ENCODE results near the gene TBC1D3B.
"Not testable (repeated sequence)": the region's sequence is repeated elsewhere in the genome, so short reads cannot be mapped to it uniquely, and the experiment has no call there.

The TBC1D3B gene

GRCh38 chr17:36131931-36132330 is 44.5 kb downstream of the TBC1D3B start:
- no peak for DNase-seq (ENCODE audit: low spot score in 2 of 2)
- H3K4me1 Mint-ChIP-seq, result peaks cover 45% of the 10 kb centered on the region
- no peak overlapping the region for H3K4me3 Mint-ChIP-seq
- H3K36me3 Mint-ChIP-seq, result peaks cover 73% of the 10 kb centered on the region
- no peak for ATAC-seq
- H3K27ac Mint-ChIP-seq, result no peak overlapping the region
- no peaks in the 10 kb centered on the region for H3K9me3 Mint-ChIP-seq

DNA sequence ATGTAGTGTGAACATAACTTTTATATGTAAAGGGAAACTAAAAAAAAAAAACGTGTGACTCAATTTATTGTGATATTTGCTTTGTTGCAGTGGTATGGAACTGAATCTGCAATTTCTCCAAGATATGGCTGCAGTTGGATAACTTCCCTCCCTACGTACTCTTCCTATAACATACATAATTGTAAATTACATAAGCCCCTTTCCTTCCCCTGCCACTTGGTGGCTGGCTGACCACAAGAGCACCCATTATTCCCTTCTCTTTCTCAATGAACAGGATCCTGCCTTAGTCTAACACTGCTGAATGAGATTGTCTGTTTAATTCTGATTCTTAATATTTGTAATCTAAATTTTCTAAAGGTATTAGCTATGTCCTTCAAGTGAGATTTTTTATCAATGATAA is 45.0 kb downstream of the TBC1D3B start:
- Mint-ChIP-seq H3K27ac (no peak overlapping the region), H3K9me3 (no peaks in the 10 kb centered on the region), H3K36me3 (peaks cover 78% of the 10 kb centered on the region), H3K4me3 (no peak overlapping the region), H3K4me1 (peaks cover 46% of the 10 kb centered on the region)
- DNase-seq (ENCODE audit: low spot score in 2 of 2) (no peak), ATAC-seq (no peak)

DNA sequence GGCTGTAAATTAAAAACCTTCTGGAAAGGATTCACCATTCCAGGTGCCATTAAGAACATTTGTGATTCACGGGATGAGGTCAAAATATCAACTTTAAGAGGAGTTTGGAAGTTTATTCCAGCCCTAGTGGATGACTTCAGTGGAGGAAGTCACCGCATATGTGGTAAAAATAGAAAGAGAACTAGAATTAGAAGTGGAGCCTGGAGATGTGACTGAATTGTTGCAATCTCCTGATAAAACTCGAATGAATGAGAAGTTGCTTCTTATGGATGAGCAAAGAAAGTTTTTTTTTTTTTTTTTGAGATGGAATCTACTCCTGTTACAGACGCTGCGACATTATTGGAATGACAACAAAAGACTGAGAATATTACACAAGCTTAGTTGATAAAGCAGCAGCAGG is 46.1 kb downstream of the TBC1D3B start:
- H3K27ac Mint-ChIP-seq, result no peak overlapping the region
- ATAC-seq, result no peak
- H3K4me3 Mint-ChIP-seq, result no peak overlapping the region
- peaks cover 78% of the 10 kb centered on the region for H3K36me3 Mint-ChIP-seq
- peaks cover 4% of the 10 kb centered on the region for H3K9me3 Mint-ChIP-seq
- DNase-seq (ENCODE audit: low spot score in 2 of 2), result no peak
- peaks cover 41% of the 10 kb centered on the region for H3K4me1 Mint-ChIP-seq

DNA sequence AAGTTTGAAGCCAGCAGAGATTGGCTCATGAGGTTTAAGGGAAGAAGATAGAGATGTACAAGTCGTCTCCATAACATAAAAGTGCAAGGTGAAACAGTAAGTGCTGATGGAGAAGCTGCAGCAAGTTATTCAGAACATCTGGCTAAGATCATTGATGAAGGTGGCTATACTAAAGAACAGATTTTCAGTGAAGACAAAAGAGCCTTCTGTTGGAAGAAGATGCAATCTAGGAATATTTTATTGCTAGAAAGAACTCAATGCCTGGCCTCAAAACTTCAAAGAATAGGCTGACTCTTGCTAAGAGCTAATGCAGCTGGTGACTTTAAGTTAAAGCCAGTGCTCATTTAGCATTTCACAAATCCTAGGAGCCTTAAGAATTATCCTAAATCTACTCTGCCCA is 46.8 kb downstream of the TBC1D3B start:
- Mint-ChIP-seq H3K9me3 (peaks cover 4% of the 10 kb centered on the region), H3K36me3 (peaks cover 79% of the 10 kb centered on the region), H3K4me1 (peaks cover 40% of the 10 kb centered on the region), H3K4me3 (no peak overlapping the region), H3K27ac (no peak overlapping the region)
- DNase-seq (ENCODE audit: low spot score in 2 of 2) (no peak), ATAC-seq (no peak)

DNA sequence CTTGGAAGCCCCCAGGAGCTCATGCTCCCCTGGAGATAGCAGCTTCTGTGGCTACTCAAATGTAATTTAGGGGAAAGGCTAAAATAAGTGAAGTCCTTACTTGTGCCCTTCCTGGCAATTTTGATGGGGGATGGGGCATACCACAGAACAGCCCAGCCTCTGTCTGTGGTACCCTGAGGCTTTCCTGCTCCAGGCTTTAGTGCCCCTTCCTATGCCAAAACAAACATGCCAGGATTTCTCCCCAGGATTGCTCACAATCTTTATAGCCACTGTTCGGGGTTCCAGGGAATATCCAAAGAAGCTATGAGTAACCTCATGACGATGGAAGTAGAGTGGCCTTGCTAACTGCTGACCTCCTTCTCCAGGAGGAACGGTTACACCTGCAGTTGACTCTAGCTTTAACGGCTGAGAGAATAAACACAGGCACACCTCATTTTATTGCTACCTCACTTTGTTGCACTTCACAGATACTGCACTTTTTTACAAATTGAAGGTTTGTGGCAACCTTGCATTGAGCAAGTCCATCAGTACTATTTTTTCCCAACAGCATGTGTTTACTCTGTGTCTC is 47.9 kb downstream of the TBC1D3B start:
- H3K9me3 Mint-ChIP-seq, result peaks cover 4% of the 10 kb centered on the region
- H3K27ac Mint-ChIP-seq, result no peak overlapping the region
- ATAC-seq (no peak), DNase-seq (ENCODE audit: low spot score in 2 of 2) (no peak)
- no peak overlapping the region for H3K4me3 Mint-ChIP-seq
- H3K36me3 Mint-ChIP-seq, result peaks cover 69% of the 10 kb centered on the region
- peaks cover 40% of the 10 kb centered on the region for H3K4me1 Mint-ChIP-seq

DNA sequence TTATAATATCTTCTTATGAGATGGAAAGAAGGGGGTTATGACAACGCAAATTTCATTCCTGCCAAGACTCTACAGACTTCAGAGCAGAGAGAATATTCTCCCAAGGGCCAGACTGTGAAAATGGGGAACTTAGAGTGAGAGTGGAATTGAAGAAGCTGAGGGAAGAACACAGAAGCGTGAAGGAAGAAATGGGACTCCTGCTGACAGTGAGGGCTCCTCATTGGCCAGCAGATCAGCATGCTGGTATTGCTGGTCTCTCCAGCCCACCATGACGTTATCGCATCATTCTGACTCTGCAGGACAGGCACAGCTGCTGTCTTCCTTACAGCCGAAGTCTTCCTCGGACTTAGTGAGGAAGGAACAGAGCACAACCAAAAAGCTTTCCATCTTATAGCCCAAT is 48.5 kb downstream of the TBC1D3B start:
- ATAC-seq (no peak), DNase-seq (ENCODE audit: low spot score in 2 of 2) (no peak)
- peaks cover 69% of the 10 kb centered on the region for H3K36me3 Mint-ChIP-seq
- no peak overlapping the region for H3K4me3 Mint-ChIP-seq
- H3K4me1 Mint-ChIP-seq, result peaks cover 39% of the 10 kb centered on the region
- H3K27ac Mint-ChIP-seq, result peak overlapping the region; percentile 79
- peaks cover 4% of the 10 kb centered on the region for H3K9me3 Mint-ChIP-seq

- Mint-ChIP-seq H3K4me1 (peaks cover 38% of the 10 kb centered on the region), H3K36me3 (peaks cover 74% of the 10 kb centered on the region), H3K4me3 (peak overlapping the region; percentile 23), H3K27ac (peak overlapping the region; percentile 79), H3K9me3 (peaks cover 4% of the 10 kb centered on the region)
- ATAC-seq, result peak; percentile 65
- no peak for DNase-seq (ENCODE audit: low spot score in 2 of 2)
These were observed 49.1 kb downstream of the TBC1D3B start for GRCh38 chr17:36127199-36127893.

DNA sequence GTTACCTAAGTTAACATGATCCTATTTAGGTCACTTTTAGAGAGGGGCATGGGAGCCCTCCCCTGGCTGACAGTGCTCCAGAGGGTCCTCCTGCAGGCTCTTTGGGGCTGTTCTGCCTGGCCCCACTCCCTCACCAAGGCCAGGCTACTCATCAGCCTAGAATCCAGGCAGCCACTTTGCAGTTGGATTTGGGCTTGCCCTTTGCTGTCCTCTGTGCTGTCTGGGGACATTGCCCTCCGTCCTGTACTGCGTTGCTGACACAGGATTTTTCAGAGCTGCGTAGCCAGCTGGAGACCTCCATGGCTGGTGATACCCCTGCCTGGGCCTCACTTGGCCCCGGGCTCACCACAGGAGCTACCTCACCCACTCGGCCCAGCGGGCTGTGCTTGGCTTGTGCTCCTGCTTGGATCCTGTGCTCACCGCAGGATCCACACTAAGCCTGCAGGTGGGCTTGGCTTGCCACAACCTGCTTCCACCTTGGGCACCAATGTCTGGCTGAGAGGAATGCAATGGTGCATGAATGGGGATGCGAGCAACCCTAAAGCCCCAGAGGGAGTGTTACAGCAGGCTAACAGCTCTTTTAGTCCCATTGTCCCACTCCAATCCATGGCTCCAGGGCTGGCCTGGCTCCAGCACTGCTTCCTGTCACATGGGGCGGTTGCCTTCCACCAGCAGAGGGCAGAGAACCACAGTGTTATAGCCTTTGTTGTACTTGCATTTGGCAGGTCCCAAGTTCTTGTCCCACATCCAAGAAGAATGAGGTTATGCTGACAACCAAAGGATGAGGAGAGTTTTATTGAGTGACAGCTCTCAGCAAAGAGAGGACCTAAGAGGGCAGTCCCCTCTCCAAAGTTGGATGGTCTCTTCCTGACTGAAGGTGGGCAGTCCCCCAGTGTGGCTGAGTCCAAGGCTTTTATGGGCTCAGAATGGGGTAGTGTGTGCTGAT is 51.3 kb downstream of the TBC1D3B start:
- no peak for ATAC-seq
- no peak overlapping the region for H3K27ac Mint-ChIP-seq
- H3K4me3 Mint-ChIP-seq, result no peak overlapping the region
- peaks cover 74% of the 10 kb centered on the region for H3K36me3 Mint-ChIP-seq
- peaks cover 4% of the 10 kb centered on the region for H3K9me3 Mint-ChIP-seq
- DNase-seq (ENCODE audit: low spot score in 2 of 2), result no peak
- peaks cover 57% of the 10 kb centered on the region for H3K4me1 Mint-ChIP-seq

GRCh38 chr17:36123431-36123830 is 53.0 kb downstream of the TBC1D3B start:
- ATAC-seq (no peak), DNase-seq (ENCODE audit: low spot score in 2 of 2) (no peak)
- H3K27ac Mint-ChIP-seq, result no peak overlapping the region
- peaks cover 66% of the 10 kb centered on the region for H3K4me1 Mint-ChIP-seq
- H3K4me3 Mint-ChIP-seq, result no peak overlapping the region
- peaks cover 89% of the 10 kb centered on the region for H3K36me3 Mint-ChIP-seq
- H3K9me3 Mint-ChIP-seq, result peaks cover 4% of the 10 kb centered on the region

DNA sequence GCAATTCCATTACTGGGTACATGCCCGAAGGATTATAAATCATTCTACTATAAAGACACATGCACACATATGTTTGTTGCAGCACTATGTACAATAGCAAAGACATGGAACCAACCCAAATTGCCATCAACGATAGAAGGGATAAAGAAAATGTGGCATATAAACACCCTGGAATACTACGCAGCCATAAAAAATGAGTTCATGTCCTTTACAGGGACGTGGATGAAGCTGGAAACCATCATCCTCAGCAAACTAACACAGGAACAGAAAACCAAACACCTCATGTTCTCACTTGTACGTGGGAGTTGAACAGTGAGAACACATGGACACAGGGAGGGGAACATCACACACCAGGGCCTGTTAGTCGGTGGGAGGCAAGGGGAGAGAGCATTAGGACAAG is 55.3 kb downstream of the TBC1D3B start:
- Mint-ChIP-seq H3K27ac (peak overlapping the region; percentile 41), H3K36me3 (peaks cover 85% of the 10 kb centered on the region), H3K4me3 (peak overlapping the region; percentile 78), H3K4me1 (peaks cover 67% of the 10 kb centered on the region)
- DNase-seq (ENCODE audit: low spot score in 2 of 2); H3K9me3 Mint-ChIP-seq; ATAC-seq: not testable (repeated sequence)

DNA sequence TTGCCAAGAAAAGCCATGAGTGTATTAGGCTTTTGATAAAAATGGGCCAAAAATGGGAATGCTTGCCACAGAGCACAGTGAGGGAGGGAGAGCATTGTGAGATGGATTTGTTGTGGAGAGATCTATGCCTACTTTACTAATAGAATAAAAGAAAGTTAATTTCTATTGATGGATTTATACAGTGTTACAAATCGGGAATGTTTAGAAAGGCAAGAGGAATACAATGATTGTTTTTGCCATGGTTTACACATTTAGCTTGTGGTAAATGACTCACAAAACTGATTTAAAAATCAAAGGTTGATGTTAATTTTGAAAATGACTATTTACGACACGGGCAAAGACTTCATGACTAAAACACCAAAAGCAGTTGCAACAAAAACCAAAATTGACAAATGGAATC is 56.2 kb downstream of the TBC1D3B start:
- DNase-seq (ENCODE audit: low spot score in 2 of 2) (no peak), ATAC-seq (no peak)
- Mint-ChIP-seq H3K4me3 (peak overlapping the region; percentile 78), H3K27ac (peak overlapping the region; percentile 41), H3K9me3 (no peaks in the 10 kb centered on the region), H3K36me3 (peaks cover 76% of the 10 kb centered on the region), H3K4me1 (peaks cover 73% of the 10 kb centered on the region)

DNA sequence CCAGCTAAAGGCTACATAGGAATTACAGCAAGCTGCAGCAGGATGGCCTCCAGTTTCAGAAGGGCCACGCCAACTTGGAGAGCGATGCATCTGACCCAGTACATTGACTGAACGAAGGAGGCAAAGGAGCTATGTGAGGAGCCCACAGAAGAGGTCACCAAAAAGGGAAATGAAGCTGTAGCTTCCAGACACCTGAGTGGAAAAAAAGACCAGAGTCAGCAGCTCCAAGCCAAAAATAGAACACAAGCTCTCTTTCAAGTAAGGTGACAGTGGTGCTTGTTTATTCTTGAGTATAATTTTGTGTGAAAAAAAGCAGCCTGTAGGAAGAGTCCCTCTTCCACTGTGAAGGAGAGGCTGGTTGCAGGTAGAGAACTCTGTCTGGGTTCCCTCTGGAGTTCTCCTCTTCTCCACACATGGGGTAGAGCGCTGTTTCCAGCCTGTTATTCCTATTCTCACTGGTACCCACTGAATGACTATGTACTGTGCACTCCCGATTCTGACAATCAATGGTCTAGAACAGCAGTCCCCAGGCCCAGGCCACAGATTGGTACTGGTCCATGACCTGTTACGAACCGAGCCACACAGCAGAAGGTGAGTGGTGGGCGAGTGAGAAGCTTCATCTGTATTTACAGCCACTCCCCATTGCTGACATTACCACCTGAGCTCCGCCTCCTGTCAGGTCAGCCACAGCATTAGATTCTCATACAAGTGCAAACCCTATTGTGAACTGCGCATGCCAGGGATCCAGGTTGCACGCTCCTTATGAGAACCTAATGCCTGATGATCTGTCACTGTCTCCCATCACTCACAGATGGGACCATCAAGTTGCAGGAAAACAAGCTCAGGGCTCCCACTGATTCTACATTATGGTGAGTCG is 57.7 kb downstream of the TBC1D3B start:
- Mint-ChIP-seq H3K27ac (peak overlapping the region; percentile 97), H3K4me3 (peak overlapping the region; percentile 78), H3K36me3 (peaks cover 70% of the 10 kb centered on the region), H3K4me1 (peaks cover 82% of the 10 kb centered on the region), H3K9me3 (peaks cover 4% of the 10 kb centered on the region)
- DNase-seq (ENCODE audit: low spot score in 2 of 2), result peak in 1 of 2 donors; percentile 59
- ATAC-seq, result no peak

DNA sequence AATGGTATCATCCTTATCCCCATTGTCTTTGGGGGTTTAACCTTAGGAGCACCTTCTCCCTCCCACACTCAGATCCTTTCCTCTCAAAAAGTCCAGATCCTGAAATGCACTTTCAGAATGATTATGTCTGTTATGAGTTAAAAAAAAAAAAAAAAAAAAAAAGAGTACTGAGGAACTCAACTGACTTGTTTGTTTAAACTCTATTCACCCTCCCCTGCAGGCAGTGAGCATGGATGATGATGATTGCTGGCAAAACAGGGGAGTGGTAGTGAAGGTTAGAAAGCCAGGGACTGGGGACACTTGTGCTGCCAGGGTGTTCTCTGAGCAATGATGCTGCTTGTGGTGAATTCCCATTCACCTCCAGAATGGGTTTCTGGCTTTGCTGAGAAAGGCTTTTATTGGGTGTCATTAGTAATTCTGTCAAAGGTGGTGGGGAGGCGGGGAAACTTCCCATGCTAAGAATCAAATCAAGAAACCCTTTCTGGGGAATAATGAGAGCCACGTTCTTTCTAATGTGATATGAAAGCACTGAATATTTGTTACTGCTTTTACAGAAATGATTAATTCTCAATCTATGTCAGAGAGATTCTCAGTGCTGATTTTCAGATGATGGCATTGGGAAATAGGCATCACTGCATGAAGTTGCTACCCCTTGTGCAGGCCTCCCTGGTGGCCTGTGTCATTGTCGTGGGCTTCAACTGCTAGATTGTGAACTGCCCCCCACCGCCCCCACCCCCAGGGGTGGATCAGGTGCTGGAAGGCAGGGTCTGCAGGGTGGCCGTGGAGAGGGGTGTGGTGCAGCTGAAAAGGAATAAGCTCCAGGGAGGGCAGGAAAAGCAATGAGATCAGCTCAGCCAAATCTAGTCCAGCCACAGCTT is 58.7 kb downstream of the TBC1D3B start:
- Mint-ChIP-seq H3K4me1 (peaks cover 82% of the 10 kb centered on the region), H3K36me3 (peaks cover 62% of the 10 kb centered on the region), H3K27ac (peak overlapping the region; percentile 97), H3K9me3 (peaks cover 5% of the 10 kb centered on the region), H3K4me3 (peak overlapping the region; percentile 78)
- peak; percentile 92 for ATAC-seq
- DNase-seq (ENCODE audit: low spot score in 2 of 2), result peak in 1 of 2 donors; percentile 77
